ENCODE results near the gene ABLIM1.

GRCh38 chr10:114680543-114681117, 22.6 kb upstream of the ABLIM1 start:
- TF ChIP-seq POLR2AphosphoS5 (IDR thresholded peaks at IDR 0.05) (no peak), CTCF (IDR thresholded peaks at IDR 0.05) (no peak), POLR2A (IDR thresholded peaks at IDR 0.05) (no peak)

Measured in transverse colon (tissue), 4 donors.